Neural cell (in vitro differentiated cells): ENCODE measurements around the gene FASTKD2. TPM values are rescaled to one million over a fixed set of nuclear protein-coding genes. Genes with fewer than 3 reads are reported as not detected.

ENCODE experiments used
- H2AFZ ChIP-seq: fragments of 200-600, 300-800 bp; sonication (generic), shearing (Covaris generic); 2 replicates; pipeline ENCODE4 v1.6.0; 2014; ENCODE audit warnings: low read depth, mild to moderate bottlenecking, antibody characterized with exemption, low read length, moderate library complexity
- H3F3A ChIP-seq: fragments of 200-600 bp; shearing (Covaris generic); 2 replicates; pipeline ENCODE4 v1.6.1; 2016; ENCODE audit warnings: mild to moderate bottlenecking, moderate library complexity, mixed read lengths, antibody characterized with exemption, low read length; ENCODE audit not compliant: insufficient read depth, poor library complexity, severe bottlenecking
- H3K27ac ChIP-seq: fragments of 200-600, 300-800 bp; sonication (generic), shearing (Covaris generic); 2 replicates; pipeline ENCODE4 v1.5.1; 2014; ENCODE audit warnings: mild to moderate bottlenecking, low read length, moderate library complexity
- H3K27me3 ChIP-seq: fragments of 300-800, 200-600 bp; sonication (generic), shearing (Covaris generic); 2 replicates; pipeline ENCODE4 v1.6.0; 2014; ENCODE audit warnings: mild to moderate bottlenecking, low read depth, low read length, moderate library complexity; ENCODE audit not compliant: insufficient read depth
- H3K36me3 ChIP-seq: fragments of 300-800, 200-600 bp; sonication (generic), shearing (Covaris generic); 2 replicates; pipeline ENCODE4 v1.5.1; 2014; ENCODE audit warnings: mild to moderate bottlenecking, antibody characterized with exemption, low read length, moderate library complexity; ENCODE audit not compliant: insufficient read depth
- H3K4me2 ChIP-seq: fragments of 300-800, 200-600 bp; sonication (generic), shearing (Covaris generic); 2 replicates; pipeline ENCODE4 v1.6.0; 2014; ENCODE audit warnings: mild to moderate bottlenecking, low read length
- H3K4me3 ChIP-seq: fragments of 300-800, 200-600 bp; sonication (generic), shearing (Covaris generic); 2 replicates; pipeline ENCODE4 v1.5.1; 2014; ENCODE audit warnings: mild to moderate bottlenecking, low read length, moderate library complexity
- H3K79me2 ChIP-seq: fragments of 200-600 bp; shearing (Covaris generic); replicated peaks from 2 replicates; pipeline ENCODE4 v1.6.0; 2014; ENCODE audit warnings: mild to moderate bottlenecking, low read length, moderate library complexity; ENCODE audit not compliant: insufficient read depth
- H3K9ac ChIP-seq: fragments of 300-800, 200-600 bp; sonication (generic), shearing (Covaris generic); 2 replicates; pipeline ENCODE4 v1.6.1; 2016; ENCODE audit warnings: mild to moderate bottlenecking, low read length, mixed read lengths
- H3K9me2 ChIP-seq: fragments of 200-600 bp; shearing (Covaris generic); 2 replicates; pipeline ENCODE4 v1.6.1; 2016; ENCODE audit warnings: mild to moderate bottlenecking, low read length, mixed read lengths; ENCODE audit not compliant: insufficient read depth
- H3K9me3 ChIP-seq: fragments of 200-600, 300-800 bp; sonication (generic), shearing (Covaris generic); 2 replicates; pipeline ENCODE4 v1.6.1; 2016; ENCODE audit warnings: mild to moderate bottlenecking, mixed run types, low read length, moderate library complexity, mixed read lengths
- H4K20me1 ChIP-seq: fragments of 200-600 bp; shearing (Covaris generic); 2 replicates; pipeline ENCODE4 v1.6.1; 2016; ENCODE audit warnings: mild to moderate bottlenecking, mixed run types; ENCODE audit not compliant: insufficient read depth
- EP300 ChIP-seq: fragments of 450-650 bp; conservative IDR thresholded peaks from 2 replicates; pipeline ENCODE4 v1.6.1; 2014; ENCODE audit warnings: antibody characterized with exemption, mild to moderate bottlenecking, moderate library complexity; ENCODE audit not compliant: poor library complexity, severe bottlenecking
- EZH2 ChIP-seq: fragments of 200-600, 300-800 bp; shearing (Covaris generic), sonication (generic); IDR thresholded peaks from 2 replicates; pipeline ENCODE4 v1.6.1; 2014; ENCODE audit warnings: antibody characterized with exemption, low read length, borderline replicate concordance, mild to moderate bottlenecking; ENCODE audit not compliant: insufficient read depth, poor library complexity, severe bottlenecking
- MXI1 ChIP-seq: fragments of 450-650 bp; conservative IDR thresholded peaks from 2 replicates; pipeline ENCODE4 v1.6.1; 2014; ENCODE audit warnings: antibody characterized with exemption, mild to moderate bottlenecking; ENCODE audit not compliant: poor library complexity, severe bottlenecking
- POLR2AphosphoS5 ChIP-seq: IDR thresholded peaks from 2 replicates; pipeline ENCODE4 v1.6.1; 2012
- RAD21 ChIP-seq: fragments of 450-650 bp; conservative IDR thresholded peaks from 2 replicates; pipeline ENCODE4 v1.6.1; 2014; ENCODE audit warnings: antibody characterized with exemption, mild to moderate bottlenecking, moderate library complexity
- SMC3 ChIP-seq: fragments of 450-650 bp; conservative IDR thresholded peaks from 2 replicates; pipeline ENCODE4 v1.6.1; 2014; ENCODE audit warnings: antibody characterized with exemption, mild to moderate bottlenecking, moderate library complexity; ENCODE audit not compliant: poor library complexity
- TAF1 ChIP-seq: IDR thresholded peaks from 2 replicates; pipeline ENCODE4 v1.6.1; 2012; ENCODE audit warnings: low read depth
- polyA plus RNA-seq: library from polyadenylated mRNA; depleted of rRNA; stranded (reverse); fragments of >200 nt; gene quantifications from 2 replicates; pipeline ENCODE4 v1.2.3, GENCODE V29; 2014
- TF ChIP-seq, protein P1 (sequence below): fragments of 450-650 bp; IDR thresholded peaks from 2 replicates; pipeline ENCODE4 v1.5.1; 2014; ENCODE audit warnings: antibody characterized with exemption, mild to moderate bottlenecking, moderate library complexity; ENCODE audit not compliant: poor library complexity, severe bottlenecking
- TF ChIP-seq, protein P2 (sequence below): IDR thresholded peaks from 2 replicates; pipeline ENCODE4 v1.6.1; 2012; ENCODE audit warnings: borderline replicate concordance

Gene FASTKD2
- polyA plus RNA-seq, 1 donor from 2014 or later = 56.1 TPM

GRCh38 chr2:206824993-206825392 lies 59.6 kb downstream of the FASTKD2 start:
- H3K4me3 ChIP-seq = peak overlapping the region; percentile 14
- no peaks in the 10 kb centered on the region for H3K79me2 ChIP-seq
- no peaks in the 10 kb centered on the region for H3F3A ChIP-seq
- H3K27me3 ChIP-seq = no peaks in the 10 kb centered on the region
- H4K20me1 ChIP-seq = no peaks in the 10 kb centered on the region
- no peaks in the 10 kb centered on the region for H3K9me2 ChIP-seq
- TF ChIP-seq, protein P1, sequence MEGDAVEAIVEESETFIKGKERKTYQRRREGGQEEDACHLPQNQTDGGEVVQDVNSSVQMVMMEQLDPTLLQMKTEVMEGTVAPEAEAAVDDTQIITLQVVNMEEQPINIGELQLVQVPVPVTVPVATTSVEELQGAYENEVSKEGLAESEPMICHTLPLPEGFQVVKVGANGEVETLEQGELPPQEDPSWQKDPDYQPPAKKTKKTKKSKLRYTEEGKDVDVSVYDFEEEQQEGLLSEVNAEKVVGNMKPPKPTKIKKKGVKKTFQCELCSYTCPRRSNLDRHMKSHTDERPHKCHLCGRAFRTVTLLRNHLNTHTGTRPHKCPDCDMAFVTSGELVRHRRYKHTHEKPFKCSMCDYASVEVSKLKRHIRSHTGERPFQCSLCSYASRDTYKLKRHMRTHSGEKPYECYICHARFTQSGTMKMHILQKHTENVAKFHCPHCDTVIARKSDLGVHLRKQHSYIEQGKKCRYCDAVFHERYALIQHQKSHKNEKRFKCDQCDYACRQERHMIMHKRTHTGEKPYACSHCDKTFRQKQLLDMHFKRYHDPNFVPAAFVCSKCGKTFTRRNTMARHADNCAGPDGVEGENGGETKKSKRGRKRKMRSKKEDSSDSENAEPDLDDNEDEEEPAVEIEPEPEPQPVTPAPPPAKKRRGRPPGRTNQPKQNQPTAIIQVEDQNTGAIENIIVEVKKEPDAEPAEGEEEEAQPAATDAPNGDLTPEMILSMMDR = no peak
- TF ChIP-seq POLR2AphosphoS5 (no peak), TAF1 (no peak), EZH2 (no peak), RAD21 (no peak), MXI1 (no peak), SMC3 (no peak), EP300 (no peak)
- TF ChIP-seq, protein P2, sequence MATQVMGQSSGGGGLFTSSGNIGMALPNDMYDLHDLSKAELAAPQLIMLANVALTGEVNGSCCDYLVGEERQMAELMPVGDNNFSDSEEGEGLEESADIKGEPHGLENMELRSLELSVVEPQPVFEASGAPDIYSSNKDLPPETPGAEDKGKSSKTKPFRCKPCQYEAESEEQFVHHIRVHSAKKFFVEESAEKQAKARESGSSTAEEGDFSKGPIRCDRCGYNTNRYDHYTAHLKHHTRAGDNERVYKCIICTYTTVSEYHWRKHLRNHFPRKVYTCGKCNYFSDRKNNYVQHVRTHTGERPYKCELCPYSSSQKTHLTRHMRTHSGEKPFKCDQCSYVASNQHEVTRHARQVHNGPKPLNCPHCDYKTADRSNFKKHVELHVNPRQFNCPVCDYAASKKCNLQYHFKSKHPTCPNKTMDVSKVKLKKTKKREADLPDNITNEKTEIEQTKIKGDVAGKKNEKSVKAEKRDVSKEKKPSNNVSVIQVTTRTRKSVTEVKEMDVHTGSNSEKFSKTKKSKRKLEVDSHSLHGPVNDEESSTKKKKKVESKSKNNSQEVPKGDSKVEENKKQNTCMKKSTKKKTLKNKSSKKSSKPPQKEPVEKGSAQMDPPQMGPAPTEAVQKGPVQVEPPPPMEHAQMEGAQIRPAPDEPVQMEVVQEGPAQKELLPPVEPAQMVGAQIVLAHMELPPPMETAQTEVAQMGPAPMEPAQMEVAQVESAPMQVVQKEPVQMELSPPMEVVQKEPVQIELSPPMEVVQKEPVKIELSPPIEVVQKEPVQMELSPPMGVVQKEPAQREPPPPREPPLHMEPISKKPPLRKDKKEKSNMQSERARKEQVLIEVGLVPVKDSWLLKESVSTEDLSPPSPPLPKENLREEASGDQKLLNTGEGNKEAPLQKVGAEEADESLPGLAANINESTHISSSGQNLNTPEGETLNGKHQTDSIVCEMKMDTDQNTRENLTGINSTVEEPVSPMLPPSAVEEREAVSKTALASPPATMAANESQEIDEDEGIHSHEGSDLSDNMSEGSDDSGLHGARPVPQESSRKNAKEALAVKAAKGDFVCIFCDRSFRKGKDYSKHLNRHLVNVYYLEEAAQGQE = no peak
- H3K36me3 ChIP-seq = no peaks in the 10 kb centered on the region
- no peaks in the 10 kb centered on the region for H3K9me3 ChIP-seq
- no peak overlapping the region for H2AFZ ChIP-seq
- peak overlapping the region; percentile 68 for H3K27ac ChIP-seq
- no peak overlapping the region for H3K9ac ChIP-seq
- H3K4me2 ChIP-seq = no peak overlapping the region

DNA sequence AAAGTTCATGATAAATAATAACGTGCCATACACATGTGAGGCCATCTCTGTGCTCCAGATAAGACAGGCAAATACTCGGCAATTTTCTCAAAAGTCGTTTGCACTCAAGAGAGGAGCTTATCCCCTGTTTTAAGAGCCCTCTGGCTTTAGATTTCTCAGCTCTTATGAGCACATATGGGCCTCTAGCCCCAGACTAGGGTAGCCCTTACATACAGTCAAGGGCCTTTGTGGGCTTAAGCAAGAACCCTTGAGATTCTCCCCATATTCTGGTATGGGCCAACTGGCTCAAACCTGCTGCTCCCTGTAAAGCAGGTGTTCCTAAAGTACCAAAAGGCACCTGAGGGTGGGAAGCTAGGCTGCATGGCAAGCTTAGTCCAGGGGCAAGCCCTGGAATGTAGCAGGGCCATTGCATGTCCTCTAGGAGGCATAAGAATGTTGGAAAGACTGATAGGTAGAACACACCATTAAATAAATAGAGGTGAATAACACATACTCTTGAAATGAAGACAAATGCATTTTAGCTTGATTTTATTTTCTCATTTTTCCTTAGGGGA lies 66.1 kb downstream of the FASTKD2 start:
- Histone ChIP-seq H3K27ac (no peak overlapping the region), H3K36me3 (no peaks in the 10 kb centered on the region), H3K9me3 (no peaks in the 10 kb centered on the region), H3K4me2 (no peak overlapping the region), H3K27me3 (no peaks in the 10 kb centered on the region), H2AFZ (no peak overlapping the region), H3K79me2 (no peaks in the 10 kb centered on the region), H3K4me3 (no peak overlapping the region), H4K20me1 (no peaks in the 10 kb centered on the region), H3K9me2 (no peaks in the 10 kb centered on the region), H3K9ac (no peak overlapping the region), H3F3A (no peaks in the 10 kb centered on the region)
- TF ChIP-seq RAD21 (no peak), EP300 (no peak), TAF1 (no peak), MXI1 (no peak), POLR2AphosphoS5 (no peak)
- TF ChIP-seq, protein P1 = no peak
